ENCODE measurements around the gene UBL7. TPM values are rescaled to one million over a fixed set of nuclear protein-coding genes. Genes with fewer than 3 reads are reported as not detected.

The UBL7 gene
- total RNA-seq, 2 experiments from 2014 or later, result 14.3 to 17.1 TPM

DNA sequence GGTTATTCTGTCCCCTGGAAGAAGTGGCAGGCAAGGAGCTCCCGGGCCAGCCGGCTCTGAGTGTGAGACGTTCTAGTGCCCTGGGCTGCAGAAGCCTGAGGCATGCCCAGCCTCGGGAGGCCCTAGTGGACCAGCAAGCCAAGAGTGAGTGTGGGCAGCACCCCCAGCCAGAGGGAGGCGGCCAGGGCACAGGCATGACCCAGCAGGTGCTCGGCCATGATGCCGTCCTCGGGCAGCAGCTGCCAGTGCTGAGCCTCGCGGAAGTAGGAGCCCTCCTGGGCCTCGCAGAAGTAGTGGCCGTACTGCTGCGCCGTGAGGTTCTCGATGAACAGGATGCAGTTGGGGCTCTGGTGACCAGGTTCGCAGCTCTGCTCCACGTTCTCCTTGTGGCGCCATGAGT, 50.5 kb downstream of the UBL7 start:
- H3K9me3 ChIP-seq (ENCODE audit: control insufficient read depth in 1 of 2, insufficient read depth in 1 of 2, low read length in 2 of 2), result no peaks in the 10 kb centered on the region
- ATAC-seq (ENCODE audit: poor library complexity), result no peak
- Mint-ChIP-seq H3K36me3 (ENCODE audit: low read depth) (no peaks in the 10 kb centered on the region), H3K27ac (no peak overlapping the region), H3K9me3 (no peaks in the 10 kb centered on the region), H3K4me3 (no peak overlapping the region), H3K4me1 (ENCODE audit: low read depth) (no peaks in the 10 kb centered on the region), H3K27me3 (no peaks in the 10 kb centered on the region)
- intact Hi-C loops (cut with DNase I, micrococcal nuclease), result no loop called here
- ChIA-PET POLR2A (no interaction called here), CTCF (interaction anchor here (0.6 kb wide), 1 partner anchor 93 kb away, joined by 4 read pairs; no protein-coding TSS in a partner anchor)
- TF ChIP-seq CTCF (IDR thresholded peaks at IDR 0.05), result no peak
- H3K27me3 ChIP-seq (ENCODE audit: control insufficient read depth in 1 of 2, insufficient read depth in 2 of 2, low read length in 2 of 2), result no peaks in the 10 kb centered on the region
- no peak overlapping the region for H3K27ac ChIP-seq (ENCODE audit: low read depth in 1 of 2, low read length in 2 of 2)
- H3K36me3 ChIP-seq (ENCODE audit: insufficient read depth, low read length), result no peaks in the 10 kb centered on the region
- H3K4me3 ChIP-seq (ENCODE audit: low read length), result no peak overlapping the region
- DNase-seq, result no peak
- no peaks in the 10 kb centered on the region for H3K4me1 ChIP-seq (ENCODE audit: insufficient read depth, low read length)

DNA sequence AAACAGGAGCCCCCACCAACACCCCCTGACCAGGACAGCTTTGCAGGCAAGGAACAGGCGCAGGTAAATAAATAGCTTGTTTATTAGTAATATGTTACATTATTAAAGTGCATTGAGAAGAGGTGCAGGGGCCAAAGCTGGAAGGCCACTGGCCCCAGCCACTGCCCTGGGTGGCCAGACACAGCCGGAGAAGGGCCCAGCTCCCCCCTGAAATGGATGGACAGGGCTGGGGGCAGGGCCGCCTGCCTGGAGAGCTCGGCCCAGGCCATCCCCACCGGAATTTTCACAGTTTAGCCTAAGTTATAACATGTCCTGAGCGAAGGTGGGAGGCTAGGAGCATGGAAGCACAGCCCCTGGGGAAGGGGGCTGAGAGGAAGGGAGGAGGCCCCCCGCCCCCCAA, 51.7 kb downstream of the UBL7 start:
- Histone ChIP-seq H3K4me1 (ENCODE audit: insufficient read depth, low read length) (no peaks in the 10 kb centered on the region), H3K36me3 (ENCODE audit: insufficient read depth, low read length) (no peaks in the 10 kb centered on the region), H3K4me3 (ENCODE audit: low read length) (no peak overlapping the region), H3K27ac (ENCODE audit: low read depth in 1 of 2, low read length in 2 of 2) (no peak overlapping the region), H3K9me3 (ENCODE audit: control insufficient read depth in 1 of 2, insufficient read depth in 1 of 2, low read length in 2 of 2) (no peaks in the 10 kb centered on the region), H3K27me3 (ENCODE audit: control insufficient read depth in 1 of 2, insufficient read depth in 2 of 2, low read length in 2 of 2) (no peaks in the 10 kb centered on the region)
- DNase-seq, result no peak
- TF ChIP-seq CTCF (IDR thresholded peaks at IDR 0.05), result no peak
- intact Hi-C loops (cut with DNase I, micrococcal nuclease), result no loop called here
- no peak for ATAC-seq (ENCODE audit: poor library complexity)
- H3K27ac Mint-ChIP-seq, result no peak overlapping the region
- no peak overlapping the region for H3K4me3 Mint-ChIP-seq
- no peaks in the 10 kb centered on the region for H3K27me3 Mint-ChIP-seq
- H3K9me3 Mint-ChIP-seq, result no peaks in the 10 kb centered on the region
- CTCF ChIA-PET, result interaction anchor here (1.6 kb wide), 1 partner anchor 27 kb away, joined by 3 read pairs; no protein-coding TSS in a partner anchor
- H3K4me1 Mint-ChIP-seq (ENCODE audit: low read depth), result no peaks in the 10 kb centered on the region
- POLR2A ChIA-PET, result no interaction called here
- H3K36me3 Mint-ChIP-seq (ENCODE audit: low read depth), result no peaks in the 10 kb centered on the region

DNA sequence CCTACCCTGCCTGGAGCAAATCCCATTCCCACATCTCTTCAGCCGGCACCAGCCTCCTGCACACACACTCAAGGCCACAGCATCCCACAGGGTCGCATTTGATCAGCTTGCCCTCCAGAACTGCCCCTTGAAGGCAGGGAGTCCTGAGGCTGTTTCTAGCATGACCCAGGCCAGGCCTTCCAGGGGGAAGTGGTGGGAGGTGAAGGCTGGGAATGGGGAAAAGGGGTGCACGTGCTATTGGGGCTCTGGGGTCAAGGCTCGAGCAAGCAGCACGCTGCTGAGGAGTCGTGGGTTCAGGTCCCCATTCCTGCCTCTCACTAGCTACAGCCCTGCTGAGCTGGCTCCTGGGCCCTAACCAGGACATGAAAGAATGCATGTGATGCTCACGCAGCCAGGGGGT, 52.1 kb downstream of the UBL7 start:
- CTCF ChIA-PET, result interaction anchor here (1.6 kb wide), 1 partner anchor 26 kb away, joined by 3 read pairs; no protein-coding TSS in a partner anchor
- Mint-ChIP-seq H3K4me1 (ENCODE audit: low read depth) (peaks cover under 1% of the 10 kb centered on the region), H3K4me3 (no peak overlapping the region), H3K36me3 (ENCODE audit: low read depth) (no peaks in the 10 kb centered on the region), H3K9me3 (no peaks in the 10 kb centered on the region), H3K27ac (no peak overlapping the region), H3K27me3 (no peaks in the 10 kb centered on the region)
- H3K27me3 ChIP-seq (ENCODE audit: control insufficient read depth in 1 of 2, insufficient read depth in 2 of 2, low read length in 2 of 2), result no peaks in the 10 kb centered on the region
- no peak for DNase-seq
- no peak for ATAC-seq (ENCODE audit: poor library complexity)
- no peaks in the 10 kb centered on the region for H3K36me3 ChIP-seq (ENCODE audit: insufficient read depth, low read length)
- no peak for TF ChIP-seq CTCF (IDR thresholded peaks at IDR 0.05)
- POLR2A ChIA-PET, result no interaction called here
- intact Hi-C loops (cut with DNase I, micrococcal nuclease), result no loop called here
- peaks cover 4% of the 10 kb centered on the region for H3K4me1 ChIP-seq (ENCODE audit: insufficient read depth, low read length)
- no peak overlapping the region for H3K4me3 ChIP-seq (ENCODE audit: low read length)
- no peaks in the 10 kb centered on the region for H3K9me3 ChIP-seq (ENCODE audit: control insufficient read depth in 1 of 2, insufficient read depth in 1 of 2, low read length in 2 of 2)
- H3K27ac ChIP-seq (ENCODE audit: low read depth in 1 of 2, low read length in 2 of 2), result no peak overlapping the region

Data from CD4-positive, alpha-beta T cell (primary cell).